NCI-H1417 treated with DMSO at 0.1 percent for 48 hours (cell line): Measurements from ENCODE around the gene GPC3.

Experiments used
- DNase-seq: peaks from one replicate; lab custom pipeline; 2025; lab: John Stamatoyannopoulos, UW

The GPC3 gene

GRCh38 chrX:133600536-133600935, 384.9 kb downstream of the GPC3 start:
- DNase-seq, result no peak

- DNase-seq, result no peak
These were observed 386.6 kb downstream of the GPC3 start for GRCh38 chrX:133598601-133599335.

- DNase-seq, result no peak
These were observed 391.2 kb downstream of the GPC3 start for GRCh38 chrX:133594156-133594555.

- no peak for DNase-seq
These were observed 391.9 kb downstream of the GPC3 start for GRCh38 chrX:133593531-133593930.

- DNase-seq, result no peak
These were observed 394.5 kb downstream of the GPC3 start for GRCh38 chrX:133590703-133591505.

- DNase-seq, result no peak
These were observed 396.6 kb downstream of the GPC3 start for GRCh38 chrX:133588827-133589226.

- DNase-seq, result no peak
These were observed 397.6 kb downstream of the GPC3 start for GRCh38 chrX:133587818-133588217.

- no peak for DNase-seq
These were observed 398.3 kb downstream of the GPC3 start for GRCh38 chrX:133587071-133587470.

- no peak for DNase-seq
These were observed 399.0 kb downstream of the GPC3 start for GRCh38 chrX:133586443-133586842.

- DNase-seq, result no peak
These were observed 401.6 kb downstream of the GPC3 start for GRCh38 chrX:133583825-133584224.

GRCh38 chrX:133580625-133581024, 404.8 kb downstream of the GPC3 start:
- no peak for DNase-seq

GRCh38 chrX:133579631-133580030, 405.8 kb downstream of the GPC3 start:
- no peak for DNase-seq

- DNase-seq, result no peak
These were observed 408.5 kb downstream of the GPC3 start for GRCh38 chrX:133576876-133577275.

GRCh38 chrX:133575501-133576136, 409.8 kb downstream of the GPC3 start:
- DNase-seq, result no peak

- no peak for DNase-seq
These were observed 410.7 kb downstream of the GPC3 start for GRCh38 chrX:133574716-133575115.

GRCh38 chrX:133570549-133570948, 414.8 kb downstream of the GPC3 start:
- DNase-seq, result no peak

- DNase-seq, result no peak
These were observed 416.2 kb downstream of the GPC3 start for GRCh38 chrX:133569217-133569616.

- DNase-seq, result no peak
These were observed 417.3 kb downstream of the GPC3 start for GRCh38 chrX:133568109-133568508.

GRCh38 chrX:133566876-133567275, 418.5 kb downstream of the GPC3 start:
- DNase-seq, result no peak

GRCh38 chrX:133563705-133564104, 421.7 kb downstream of the GPC3 start:
- DNase-seq, result no peak

GRCh38 chrX:133561251-133561650, 424.1 kb downstream of the GPC3 start:
- no peak for DNase-seq

- DNase-seq, result no peak
These were observed 425.5 kb downstream of the GPC3 start for GRCh38 chrX:133559909-133560308.
